ENCODE measurements around the gene TCEA3.

The TCEA3 gene

GRCh38 chr1:23419180-23419579 lies 5.4 kb downstream of the TCEA3 start:
- DNase-seq = no peak

GRCh38 chr1:23417570-23417969 lies 7.0 kb downstream of the TCEA3 start:
- no peak for DNase-seq

GRCh38 chr1:23416964-23417363 lies 7.6 kb downstream of the TCEA3 start:
- DNase-seq = no peak

GRCh38 chr1:23408797-23409290 lies 15.7 kb downstream of the TCEA3 start:
- no peak for DNase-seq

- no peak for DNase-seq
Observed at GRCh38 chr1:23407016-23407630, 17.4 kb downstream of the TCEA3 start.

GRCh38 chr1:23405946-23406345 lies 18.6 kb downstream of the TCEA3 start:
- no peak for DNase-seq

GRCh38 chr1:23403735-23404486 lies 20.6 kb downstream of the TCEA3 start:
- peak; percentile 85 for DNase-seq

GRCh38 chr1:23403355-23403734 lies 21.2 kb downstream of the TCEA3 start:
- DNase-seq = no peak

- no peak for DNase-seq
Observed at GRCh38 chr1:23403038-23403336, 21.6 kb downstream of the TCEA3 start.

- no peak for DNase-seq
Observed at GRCh38 chr1:23402286-23403037, 22.1 kb downstream of the TCEA3 start.

- DNase-seq = no peak
Observed at GRCh38 chr1:23401313-23401712, 23.2 kb downstream of the TCEA3 start.

GRCh38 chr1:23400324-23401114 lies 24.0 kb downstream of the TCEA3 start:
- DNase-seq = no peak

- DNase-seq = no peak
Observed at GRCh38 chr1:23399229-23399628, 25.3 kb downstream of the TCEA3 start.

GRCh38 chr1:23397908-23398307 lies 26.6 kb downstream of the TCEA3 start:
- no peak for DNase-seq

GRCh38 chr1:23396380-23396779 lies 28.2 kb downstream of the TCEA3 start:
- no peak for DNase-seq

GRCh38 chr1:23395849-23396248 lies 28.7 kb downstream of the TCEA3 start:
- DNase-seq = no peak

GRCh38 chr1:23395154-23395724 lies 29.3 kb downstream of the TCEA3 start:
- DNase-seq = no peak

GRCh38 chr1:23394684-23395083 lies 29.9 kb downstream of the TCEA3 start:
- DNase-seq = no peak

GRCh38 chr1:23394181-23394580 lies 30.4 kb downstream of the TCEA3 start:
- DNase-seq = no peak

- DNase-seq = no peak
Observed at GRCh38 chr1:23393706-23394105, 30.8 kb downstream of the TCEA3 start.

GRCh38 chr1:23392125-23392855 lies 32.3 kb downstream of the TCEA3 start:
- DNase-seq = no peak

- no peak for DNase-seq
Observed at GRCh38 chr1:23389837-23390321, 34.7 kb downstream of the TCEA3 start.

Measured in NCI-H1436 treated with DMSO at 0.1 percent for 48 hours (cell line).